HCT116 (cell line): ENCODE results near the gene MGST2.

ENCODE experiments used
- POLR2A ChIP-seq: IDR thresholded peaks from 2 replicates; pipeline ENCODE4 v1.7.0; 2011; ENCODE audit warnings: borderline replicate concordance; ENCODE audit not compliant: insufficient read depth, insufficient read length; ENCODE audit errors: extremely low read depth
- POLR2AphosphoS5 ChIP-seq: IDR thresholded peaks from 2 replicates; pipeline ENCODE4 v1.6.1; 2011; ENCODE audit warnings: mild to moderate bottlenecking, low read depth, low read length, moderate library complexity
- RAD21 ChIP-seq: IDR thresholded peaks from 2 replicates; pipeline ENCODE4 v1.6.1; 2012; ENCODE audit warnings: low read depth, mild to moderate bottlenecking
- SIN3A ChIP-seq: IDR thresholded peaks from 2 replicates; pipeline ENCODE4 v1.6.1; 2012; ENCODE audit warnings: low read depth
- SRF ChIP-seq: IDR thresholded peaks from 2 replicates; pipeline ENCODE4 v1.6.1; 2012; ENCODE audit warnings: low read depth
- ZFX ChIP-seq: fragments of 450-650 bp; IDR thresholded peaks from 2 replicates; pipeline ENCODE4 v1.6.1; 2017
- TF ChIP-seq, protein P1 (sequence below), 3 experiments: fragments of 200-600 bp in 1 of 3; sonication (generic) in 1 of 3; IDR thresholded peaks in 2 of 3; conservative IDR thresholded peaks in 1 of 3; 2 replicates each; pipeline ENCODE4 v1.5.1; 2012 to 2017; ENCODE audit warnings: low read depth in 2 of 3, low read length in 2 of 3, antibody characterized with exemption in 1 of 3, borderline replicate concordance in 1 of 3, control low read depth in 1 of 3, mild to moderate bottlenecking in 1 of 3, mixed read lengths in 1 of 3, mixed run types in 1 of 3, moderate library complexity in 1 of 3; ENCODE audit not compliant: insufficient read depth in 1 of 3
- TF ChIP-seq, protein P2 (sequence below): IDR thresholded peaks from 2 replicates; pipeline ENCODE4 v1.6.1; 2012; ENCODE audit warnings: low read depth

DNA sequence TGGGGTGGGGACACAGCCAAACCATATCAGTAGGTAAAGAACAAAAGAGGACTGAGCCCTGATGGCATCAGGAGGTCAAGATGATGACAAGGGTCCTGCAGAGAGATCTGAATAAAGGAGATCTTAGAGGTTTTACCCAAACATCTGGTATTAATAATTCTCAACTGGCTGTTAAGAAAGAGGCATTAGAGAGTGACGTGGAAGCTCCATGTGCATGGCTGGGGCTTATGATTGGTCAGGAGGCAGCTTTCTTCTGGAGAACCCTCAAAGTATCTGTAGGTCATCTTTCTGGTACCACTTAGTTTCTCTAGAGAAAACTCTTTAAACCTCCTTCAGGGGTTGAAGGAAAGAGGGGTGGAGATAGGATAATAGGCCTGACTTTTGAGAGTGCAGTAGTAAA lies 18.7 kb downstream of the MGST2 start:
- no peak for TF ChIP-seq POLR2A
- TF ChIP-seq, protein P1, sequence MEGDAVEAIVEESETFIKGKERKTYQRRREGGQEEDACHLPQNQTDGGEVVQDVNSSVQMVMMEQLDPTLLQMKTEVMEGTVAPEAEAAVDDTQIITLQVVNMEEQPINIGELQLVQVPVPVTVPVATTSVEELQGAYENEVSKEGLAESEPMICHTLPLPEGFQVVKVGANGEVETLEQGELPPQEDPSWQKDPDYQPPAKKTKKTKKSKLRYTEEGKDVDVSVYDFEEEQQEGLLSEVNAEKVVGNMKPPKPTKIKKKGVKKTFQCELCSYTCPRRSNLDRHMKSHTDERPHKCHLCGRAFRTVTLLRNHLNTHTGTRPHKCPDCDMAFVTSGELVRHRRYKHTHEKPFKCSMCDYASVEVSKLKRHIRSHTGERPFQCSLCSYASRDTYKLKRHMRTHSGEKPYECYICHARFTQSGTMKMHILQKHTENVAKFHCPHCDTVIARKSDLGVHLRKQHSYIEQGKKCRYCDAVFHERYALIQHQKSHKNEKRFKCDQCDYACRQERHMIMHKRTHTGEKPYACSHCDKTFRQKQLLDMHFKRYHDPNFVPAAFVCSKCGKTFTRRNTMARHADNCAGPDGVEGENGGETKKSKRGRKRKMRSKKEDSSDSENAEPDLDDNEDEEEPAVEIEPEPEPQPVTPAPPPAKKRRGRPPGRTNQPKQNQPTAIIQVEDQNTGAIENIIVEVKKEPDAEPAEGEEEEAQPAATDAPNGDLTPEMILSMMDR (IDR thresholded peaks at IDR 0.05 in 2 of 3, conservative IDR thresholded peaks at IDR 0.05 in 1 of 3; ENCODE audit: borderline replicate concordance in 1 of 3, insufficient read depth in 1 of 3, low read depth in 2 of 3, low read length in 2 of 3), result no peak
- no peak for TF ChIP-seq POLR2AphosphoS5
- no peak for TF ChIP-seq RAD21
- TF ChIP-seq SIN3A, result no peak
- TF ChIP-seq, protein P2, sequence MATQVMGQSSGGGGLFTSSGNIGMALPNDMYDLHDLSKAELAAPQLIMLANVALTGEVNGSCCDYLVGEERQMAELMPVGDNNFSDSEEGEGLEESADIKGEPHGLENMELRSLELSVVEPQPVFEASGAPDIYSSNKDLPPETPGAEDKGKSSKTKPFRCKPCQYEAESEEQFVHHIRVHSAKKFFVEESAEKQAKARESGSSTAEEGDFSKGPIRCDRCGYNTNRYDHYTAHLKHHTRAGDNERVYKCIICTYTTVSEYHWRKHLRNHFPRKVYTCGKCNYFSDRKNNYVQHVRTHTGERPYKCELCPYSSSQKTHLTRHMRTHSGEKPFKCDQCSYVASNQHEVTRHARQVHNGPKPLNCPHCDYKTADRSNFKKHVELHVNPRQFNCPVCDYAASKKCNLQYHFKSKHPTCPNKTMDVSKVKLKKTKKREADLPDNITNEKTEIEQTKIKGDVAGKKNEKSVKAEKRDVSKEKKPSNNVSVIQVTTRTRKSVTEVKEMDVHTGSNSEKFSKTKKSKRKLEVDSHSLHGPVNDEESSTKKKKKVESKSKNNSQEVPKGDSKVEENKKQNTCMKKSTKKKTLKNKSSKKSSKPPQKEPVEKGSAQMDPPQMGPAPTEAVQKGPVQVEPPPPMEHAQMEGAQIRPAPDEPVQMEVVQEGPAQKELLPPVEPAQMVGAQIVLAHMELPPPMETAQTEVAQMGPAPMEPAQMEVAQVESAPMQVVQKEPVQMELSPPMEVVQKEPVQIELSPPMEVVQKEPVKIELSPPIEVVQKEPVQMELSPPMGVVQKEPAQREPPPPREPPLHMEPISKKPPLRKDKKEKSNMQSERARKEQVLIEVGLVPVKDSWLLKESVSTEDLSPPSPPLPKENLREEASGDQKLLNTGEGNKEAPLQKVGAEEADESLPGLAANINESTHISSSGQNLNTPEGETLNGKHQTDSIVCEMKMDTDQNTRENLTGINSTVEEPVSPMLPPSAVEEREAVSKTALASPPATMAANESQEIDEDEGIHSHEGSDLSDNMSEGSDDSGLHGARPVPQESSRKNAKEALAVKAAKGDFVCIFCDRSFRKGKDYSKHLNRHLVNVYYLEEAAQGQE, result no peak
- TF ChIP-seq SRF, result no peak
- TF ChIP-seq ZFX, result no peak
